Panc1 (cell line): ENCODE measurements around the gene AGTPBP1. TPM values are rescaled to one million over a fixed set of nuclear protein-coding genes. Genes with fewer than 3 reads are reported as not detected.

ENCODE experiments used
- ATAC-seq: fragments of 200-7000 bp; cut with Tn5 transposase; 2 replicates; pipeline ENCODE4 v1.9.1; 2020; ENCODE audit warnings: mild to moderate bottlenecking, moderate library complexity
- BruUV-seq: library from RNA; stranded (reverse); fragments of 400-500 nt; replicated peaks from 2 replicates; lab custom pipeline; 2021; lab: Mats Ljungman, UMichigan
- CTCF ChIA-PET: fragments of 300-600 bp; sonication (Branson Sonifier 250); formaldehyde crosslinking; loops from one replicate; lab custom pipeline; 2022; ENCODE audit warnings: antibody characterized with exemption; lab: Charles Lee
- POLR2A ChIA-PET: fragments of 300-600 bp; sonication (Branson Sonifier 250); formaldehyde crosslinking; loops from one replicate; lab custom pipeline; 2022; ENCODE audit warnings: antibody characterized with exemption; lab: Charles Lee
- DNase-seq: peaks from one replicate; pipeline ENCODE4 v3.0.0-alpha.2; 2010; ENCODE audit warnings: low read depth, low spot score
- H3K27ac ChIP-seq: 2 replicates; pipeline ENCODE4 v1.5.1; 2011; ENCODE audit warnings: mild to moderate bottlenecking, low read length, inconsistent platforms
- H3K27me3 ChIP-seq: fragments of 200-500 bp; sonication (Bioruptor generic); 2 replicates; pipeline ENCODE4 v1.6.0; 2014; ENCODE audit warnings: low read length, inconsistent platforms; ENCODE audit not compliant: control insufficient read depth, insufficient read depth
- H3K36me3 ChIP-seq: fragments of 200-500 bp; sonication (Bioruptor generic); 2 replicates; pipeline ENCODE4 v1.5.1; 2014; ENCODE audit warnings: inconsistent platforms, mild to moderate bottlenecking, low read length, moderate library complexity; ENCODE audit not compliant: control insufficient read depth, insufficient read depth
- H3K4me1 ChIP-seq: 2 replicates; pipeline ENCODE4 v1.5.1; 2011; ENCODE audit warnings: inconsistent platforms, mild to moderate bottlenecking, low read length, moderate library complexity; ENCODE audit not compliant: control insufficient read depth, insufficient read depth
- H3K4me3 ChIP-seq, 2 experiments: 2 replicates each; pipeline ENCODE4 v1.5.1; 2011 to 2012; ENCODE audit warnings: low read depth in 2 of 2, low read length in 2 of 2, mild to moderate bottlenecking in 2 of 2, inconsistent platforms in 1 of 2, moderate library complexity in 1 of 2
- H3K9me3 ChIP-seq: fragments of 200-500 bp; sonication (Bioruptor generic); 2 replicates; pipeline ENCODE4 v1.5.1; 2014; ENCODE audit warnings: low read depth, mild to moderate bottlenecking, inconsistent platforms, low read length, moderate library complexity; ENCODE audit not compliant: control insufficient read depth, insufficient read depth
- CTCF ChIP-seq: fragments of 450-650 bp; IDR thresholded peaks from 2 replicates; pipeline ENCODE4 v1.5.1; 2017; ENCODE audit warnings: mild to moderate bottlenecking
- POLR2AphosphoS5 ChIP-seq: IDR thresholded peaks from 2 replicates; pipeline ENCODE4 v1.6.1; 2012; ENCODE audit warnings: mild to moderate bottlenecking, low read depth, low read length, moderate library complexity
- REST ChIP-seq, 2 experiments: IDR thresholded peaks; 2 replicates each; pipeline ENCODE4 v1.6.1; 2011 to 2012; ENCODE audit warnings: low read depth in 2 of 2, control low read depth in 1 of 2, low read length in 1 of 2, mild to moderate bottlenecking in 1 of 2, moderate library complexity in 1 of 2; ENCODE audit not compliant: insufficient read depth in 1 of 2
- SIN3A ChIP-seq: IDR thresholded peaks from 2 replicates; pipeline ENCODE4 v1.6.1; 2012; ENCODE audit warnings: low read depth, mild to moderate bottlenecking, low read length, moderate library complexity, borderline replicate concordance; ENCODE audit not compliant: insufficient read depth
- TCF7L2 ChIP-seq: IDR thresholded peaks from 2 replicates; pipeline ENCODE4 v1.6.1; 2011; ENCODE audit warnings: mild to moderate bottlenecking, low read depth, low read length, inconsistent platforms
- in situ Hi-C: cut with HindIII; loops from 2 replicates; pipeline ENCODE4 v1.10.0; 2016; ENCODE audit warnings: low sequenced_read_pairs, low pct_unique_long_range_greater_than_20kb
- intact Hi-C: fragments of 100-400 bp; cut with micrococcal nuclease; formaldehyde crosslinking; loops from one replicate; pipeline ENCODE4 v1.10.0; 2022; ENCODE audit not compliant: unreplicated experiment
- total RNA-seq: library from RNA; stranded (reverse); gene quantifications from one replicate; pipeline ENCODE4 v1.2.1, GENCODE V29; 2021; ENCODE audit not compliant: unreplicated experiment

AGTPBP1 gene
- total RNA-seq, 1 experiment from 2014 or later: 11.6 TPM

GRCh38 chr9:85667374-85667773, 74.4 kb downstream of the AGTPBP1 start:
- no peaks in the 10 kb centered on the region for H3K27me3 ChIP-seq
- BruUV-seq: no TSS peak
- intact Hi-C loops: no loop called here
- ChIA-PET POLR2A (no interaction called here), CTCF (no interaction called here)
- TF ChIP-seq CTCF: no peak
- H3K9me3 ChIP-seq: no peaks in the 10 kb centered on the region
- no peaks in the 10 kb centered on the region; the same call in 1 of the 2 replicates for H3K4me1 ChIP-seq
- H3K27ac ChIP-seq: no peak overlapping the region
- no peak overlapping the region for H3K4me3 ChIP-seq
- in situ Hi-C loops: no loop called here
- ATAC-seq: no peak
- no peaks in the 10 kb centered on the region for H3K36me3 ChIP-seq
- no peak for DNase-seq

GRCh38 chr9:85666086-85666485, 75.7 kb downstream of the AGTPBP1 start:
- H3K4me1 ChIP-seq: no peaks in the 10 kb centered on the region; the same call in 1 of the 2 replicates
- no peak for DNase-seq
- no peak for ATAC-seq
- BruUV-seq: no TSS peak
- no peak overlapping the region for H3K27ac ChIP-seq
- H3K27me3 ChIP-seq: no peaks in the 10 kb centered on the region
- TF ChIP-seq TCF7L2: no peak
- intact Hi-C loops: no loop called here
- ChIA-PET POLR2A (no interaction called here), CTCF (no interaction called here)
- no peak overlapping the region for H3K4me3 ChIP-seq
- H3K36me3 ChIP-seq: no peaks in the 10 kb centered on the region
- in situ Hi-C loops: no loop called here
- no peaks in the 10 kb centered on the region for H3K9me3 ChIP-seq

GRCh38 chr9:85662573-85662972, 79.2 kb downstream of the AGTPBP1 start:
- no TSS peak for BruUV-seq
- no peaks in the 10 kb centered on the region for H3K27me3 ChIP-seq
- POLR2A ChIA-PET: no interaction called here

More at GRCh38 chr9:85662573-85662972, 79.2 kb downstream of the AGTPBP1 start:
- Histone ChIP-seq H3K27ac (no peak overlapping the region), H3K9me3 (no peaks in the 10 kb centered on the region), H3K4me1 (no peaks in the 10 kb centered on the region), H3K36me3 (no peaks in the 10 kb centered on the region), H3K4me3 (no peak overlapping the region)
- CTCF ChIA-PET: no interaction called here
- DNase-seq: no peak
- intact Hi-C loops: no loop called here
- in situ Hi-C loops: no loop called here
- TF ChIP-seq SIN3A (no peak), REST (IDR thresholded peaks at IDR 0.05; ENCODE audit: insufficient read depth in 1 of 2, low read depth in 2 of 2, low read length in 1 of 2) (no peak), TCF7L2 (no peak), CTCF (no peak), POLR2AphosphoS5 (no peak)
- ATAC-seq: no peak
